Mesenchymal stem cell (in vitro differentiated cells and primary cell): Measurements from ENCODE around the gene RNF123.

Experiments
- DNase-seq: peaks from one replicate; pipeline ENCODE4 v3.0.0-alpha.2; 2013
- H2AFZ ChIP-seq: one replicate; pipeline ENCODE4 v1.6.1; 2013; ENCODE audit warnings: low read depth, mild to moderate bottlenecking, control low read depth, inconsistent platforms, low read length, moderate library complexity
- H2AK5ac ChIP-seq: 2 replicates; pipeline ENCODE4 v1.6.1; 2013; ENCODE audit warnings: low read length, moderate library complexity, mild to moderate bottlenecking, inconsistent platforms; ENCODE audit not compliant: severe bottlenecking
- H2BK120ac ChIP-seq: one replicate; pipeline ENCODE4 v1.6.1; 2013; ENCODE audit warnings: low read depth, mild to moderate bottlenecking, inconsistent platforms, low read length, moderate library complexity
- H2BK12ac ChIP-seq, 2 experiments: one replicate each; pipeline ENCODE4 v1.6.1; 2013; ENCODE audit warnings: inconsistent platforms in 2 of 2, low read length in 2 of 2, mild to moderate bottlenecking in 2 of 2, moderate library complexity in 2 of 2, control low read depth in 1 of 2
- H2BK15ac ChIP-seq: one replicate; pipeline ENCODE4 v1.6.1; 2013; ENCODE audit warnings: mild to moderate bottlenecking, low read depth, inconsistent platforms; ENCODE audit not compliant: poor library complexity, severe bottlenecking
- H2BK5ac ChIP-seq: 2 replicates; pipeline ENCODE4 v1.6.1; 2013; ENCODE audit warnings: low read depth, mild to moderate bottlenecking, low read length, control low read depth, inconsistent platforms; ENCODE audit not compliant: poor library complexity, severe bottlenecking
- H3K14ac ChIP-seq, 2 experiments: one replicate each; pipeline ENCODE4 v1.6.1; 2013; ENCODE audit warnings: inconsistent platforms in 2 of 2, low read length in 2 of 2, control low read depth in 1 of 2, mild to moderate bottlenecking in 1 of 2, moderate library complexity in 1 of 2
- H3K18ac ChIP-seq, 2 experiments: one replicate each; pipeline ENCODE4 v1.6.1; 2013; ENCODE audit warnings: inconsistent platforms in 2 of 2, low read length in 2 of 2, control low read depth in 1 of 2, low read depth in 1 of 2, mild to moderate bottlenecking in 1 of 2
- H3K23ac ChIP-seq, 2 experiments: one replicate each; pipeline ENCODE4 v1.6.1; 2013; ENCODE audit warnings: inconsistent platforms in 2 of 2, low read length in 2 of 2, mild to moderate bottlenecking in 2 of 2, moderate library complexity in 2 of 2, control low read depth in 1 of 2
- H3K27ac ChIP-seq: 2 replicates; pipeline ENCODE4 v1.5.1; 2013; ENCODE audit warnings: mild to moderate bottlenecking, moderate library complexity, low read length, control low read depth, inconsistent platforms; ENCODE audit not compliant: poor library complexity, severe bottlenecking
- H3K27me3 ChIP-seq, 2 experiments: 2 replicates each; pipeline versions ENCODE4 v1.6.1 to v1.7.0; 2013; ENCODE audit warnings: low read length in 2 of 2, mild to moderate bottlenecking in 2 of 2, moderate library complexity in 2 of 2, control low read depth in 1 of 2, inconsistent platforms in 1 of 2; ENCODE audit not compliant: control insufficient read depth in 1 of 2, insufficient read depth in 1 of 2
- H3K36me3 ChIP-seq, 2 experiments: 2 replicates each; pipeline versions ENCODE4 v1.6.1 to v1.7.0; 2013; ENCODE audit warnings: low read length in 2 of 2, control low read depth in 1 of 2, inconsistent platforms in 1 of 2, low read depth in 1 of 2, mild to moderate bottlenecking in 1 of 2; ENCODE audit not compliant: insufficient read depth in 2 of 2, control insufficient read depth in 1 of 2
- H3K4ac ChIP-seq, 2 experiments: one replicate each; pipeline ENCODE4 v1.6.1; 2013; ENCODE audit warnings: inconsistent platforms in 2 of 2, low read length in 2 of 2, mild to moderate bottlenecking in 2 of 2, moderate library complexity in 2 of 2, control low read depth in 1 of 2, low read depth in 1 of 2
- H3K4me1 ChIP-seq: 2 replicates; pipeline ENCODE4 v1.6.1; 2013; ENCODE audit warnings: low read depth, low read length, control low read depth; ENCODE audit not compliant: control insufficient read depth, insufficient read depth
- H3K4me2 ChIP-seq: 2 replicates; pipeline ENCODE4 v1.6.1; 2013; ENCODE audit warnings: low read length, mild to moderate bottlenecking, inconsistent platforms; ENCODE audit not compliant: poor library complexity, severe bottlenecking
- H3K4me3 ChIP-seq, 2 experiments: 2 replicates each; pipeline versions ENCODE4 v1.5.1 to v1.7.0; 2013; ENCODE audit warnings: low read length in 2 of 2, mild to moderate bottlenecking in 2 of 2, control low read depth in 1 of 2, low read depth in 1 of 2; ENCODE audit not compliant: insufficient read depth in 1 of 2
- H3K79me1 ChIP-seq: replicated peaks from 2 replicates; pipeline ENCODE4 v1.6.1; 2013; ENCODE audit warnings: mild to moderate bottlenecking, control low read depth, low read length, inconsistent platforms; ENCODE audit not compliant: poor library complexity, severe bottlenecking
- H3K9ac ChIP-seq: 2 replicates; pipeline ENCODE4 v1.7.0; 2013; ENCODE audit warnings: mild to moderate bottlenecking, low read length, moderate library complexity
- H3K9me3 ChIP-seq: 2 replicates; pipeline ENCODE4 v1.7.0; 2013; ENCODE audit warnings: mild to moderate bottlenecking, low read length; ENCODE audit not compliant: control insufficient read depth
- H4K8ac ChIP-seq: one replicate; pipeline ENCODE4 v1.6.1; 2013; ENCODE audit warnings: inconsistent platforms, mild to moderate bottlenecking, low read length, moderate library complexity
- H4K91ac ChIP-seq: one replicate; pipeline ENCODE4 v1.6.1; 2013; ENCODE audit warnings: mild to moderate bottlenecking, low read length, inconsistent platforms
- WGBS: methylation state at CpG from one replicate; pipeline ENCODE4 v1.1.7; 2013; ENCODE audit warnings: mixed read lengths; 5-methylcytosine and 5-hydroxymethylcytosine counted together

Gene RNF123

GRCh38 chr3:49725906-49726681 lies 36.7 kb downstream of the RNF123 start:
- Histone ChIP-seq H3K9me3 (no peaks in the 10 kb centered on the region), H3K4ac (no peak overlapping the region), H3K4me2 (no peak overlapping the region), H3K79me1 (peaks cover 37% of the 10 kb centered on the region), H4K91ac (no peak overlapping the region), H3K23ac (no peak overlapping the region), H4K8ac (no peak overlapping the region), H3K4me3 (no peak overlapping the region), H2BK15ac (no peak overlapping the region), H2BK5ac (no peak overlapping the region), H2BK120ac (no peak overlapping the region), H2AK5ac (no peak overlapping the region), H2BK12ac (no peak overlapping the region), H3K9ac (no peak overlapping the region), H3K14ac (no peak overlapping the region), H3K27ac (no peak overlapping the region), H3K36me3 (peaks cover 63 to 69% of the 10 kb centered on the region in 2 experiments), H2AFZ (no peak overlapping the region), H3K4me1 (peaks cover 24% of the 10 kb centered on the region), H3K27me3 (no peaks in the 10 kb centered on the region), H3K18ac (no peak overlapping the region)
- DNase-seq = no peak
- 96% methylated on average over 10 of the region's 11 CpGs for WGBS

GRCh38 chr3:49727154-49727923 lies 38.0 kb downstream of the RNF123 start:
- no peak overlapping the region for H2AFZ ChIP-seq
- H3K36me3 ChIP-seq = peaks cover 60 to 69% of the 10 kb centered on the region in 2 experiments
- no peak overlapping the region for H3K9ac ChIP-seq
- no peak overlapping the region for H4K91ac ChIP-seq
- H3K14ac ChIP-seq = no peak overlapping the region
- H4K8ac ChIP-seq = no peak overlapping the region
- H3K4me3 ChIP-seq = no peak overlapping the region
- no peaks in the 10 kb centered on the region for H3K9me3 ChIP-seq
- H3K23ac ChIP-seq = no peak overlapping the region
- no peak overlapping the region for H3K18ac ChIP-seq
- H2BK120ac ChIP-seq = no peak overlapping the region
- no peak overlapping the region for H3K27ac ChIP-seq
- H3K4ac ChIP-seq = no peak overlapping the region
- no peak overlapping the region for H2BK15ac ChIP-seq
- H3K4me1 ChIP-seq = peaks cover 16% of the 10 kb centered on the region
- no peak overlapping the region for H2BK5ac ChIP-seq
- H2AK5ac ChIP-seq = no peak overlapping the region
- no peak for DNase-seq
- no peaks in the 10 kb centered on the region for H3K27me3 ChIP-seq
- H3K79me1 ChIP-seq = peaks cover 36% of the 10 kb centered on the region
- no peak overlapping the region for H2BK12ac ChIP-seq
- WGBS = 96% methylated on average over 19 of the region's 19 CpGs
- H3K4me2 ChIP-seq = no peak overlapping the region

DNA sequence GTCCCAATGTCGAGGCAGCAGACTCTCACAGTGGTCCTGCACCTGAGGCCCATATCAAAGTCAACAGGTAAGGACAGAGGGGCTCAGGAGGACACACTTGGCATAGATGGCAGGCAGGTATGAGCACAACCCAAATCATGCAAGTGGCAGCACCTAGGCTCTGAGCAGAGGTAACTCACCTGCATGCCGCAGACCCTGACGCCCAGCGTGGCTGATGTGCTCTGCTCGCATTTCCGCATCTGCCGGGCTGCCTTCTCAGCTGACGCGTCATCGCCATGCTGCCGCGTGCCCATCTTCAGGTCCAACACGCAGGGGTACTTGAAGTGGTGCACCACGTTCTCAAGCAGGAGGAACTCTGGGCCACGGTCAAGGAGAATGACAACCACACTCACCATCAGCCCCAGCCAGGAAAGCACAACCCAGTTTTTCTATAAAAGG lies 38.6 kb downstream of the RNF123 start:
- no peak overlapping the region for H3K9ac ChIP-seq
- H3K14ac ChIP-seq = no peak overlapping the region
- no peak overlapping the region for H2AK5ac ChIP-seq
- H3K27me3 ChIP-seq = no peaks in the 10 kb centered on the region
- H3K23ac ChIP-seq = no peak overlapping the region
- no peak overlapping the region for H3K27ac ChIP-seq
- no peak overlapping the region for H3K4ac ChIP-seq
- H2BK5ac ChIP-seq = no peak overlapping the region
- no peaks in the 10 kb centered on the region for H3K9me3 ChIP-seq
- no peak overlapping the region for H3K4me3 ChIP-seq
- H2AFZ ChIP-seq = no peak overlapping the region
- peaks cover 10% of the 10 kb centered on the region for H3K4me1 ChIP-seq
- H3K18ac ChIP-seq = no peak overlapping the region
- H4K91ac ChIP-seq = no peak overlapping the region
- peaks cover 60 to 71% of the 10 kb centered on the region in 2 experiments for H3K36me3 ChIP-seq
- H3K4me2 ChIP-seq = no peak overlapping the region
- H2BK120ac ChIP-seq = no peak overlapping the region
- H2BK15ac ChIP-seq = no peak overlapping the region
- H4K8ac ChIP-seq = no peak overlapping the region
- no peak for DNase-seq
- 96% methylated on average over 15 of the region's 15 CpGs for WGBS
- no peak overlapping the region for H2BK12ac ChIP-seq
- H3K79me1 ChIP-seq = peaks cover 37% of the 10 kb centered on the region

DNA sequence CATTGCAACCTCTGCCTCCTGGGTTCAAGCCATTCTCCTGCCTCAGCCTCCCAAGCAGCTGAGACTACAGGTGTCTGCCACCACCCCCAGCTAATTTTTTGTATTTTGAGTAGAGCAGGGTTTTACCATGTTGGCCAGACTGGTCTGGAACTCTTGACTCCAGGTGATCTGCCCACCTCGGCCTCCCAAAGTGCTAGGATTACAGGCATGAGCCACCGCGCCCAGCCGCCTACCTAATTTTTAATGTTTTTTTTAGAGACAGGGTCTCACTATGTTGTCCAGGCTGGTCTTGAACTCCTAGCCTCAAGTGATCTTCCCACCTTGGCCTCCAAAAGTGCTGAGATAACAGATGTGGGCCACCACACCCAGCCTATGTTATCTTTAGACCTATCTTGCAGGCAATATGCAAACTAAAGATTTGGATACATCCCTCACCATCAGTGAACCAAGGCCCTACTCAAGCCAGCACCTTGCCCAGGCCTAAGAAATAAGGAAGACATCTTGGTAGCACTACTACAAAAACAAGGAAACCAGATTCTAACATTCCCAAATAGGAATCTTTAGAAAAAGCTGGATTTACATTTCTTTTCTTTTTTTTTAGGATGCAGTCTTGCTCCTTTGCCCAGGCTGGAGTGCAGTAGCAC lies 40.7 kb downstream of the RNF123 start:
- Histone ChIP-seq H2BK5ac (no peak overlapping the region), H4K91ac (no peak overlapping the region), H3K4me1 (no peaks in the 10 kb centered on the region), H2AK5ac (no peak overlapping the region), H3K27ac (no peak overlapping the region), H2BK12ac (no peak overlapping the region), H2BK15ac (no peak overlapping the region), H3K14ac (no peak overlapping the region), H3K9ac (no peak overlapping the region), H3K36me3 (peaks cover 61 to 87% of the 10 kb centered on the region in 2 experiments), H3K4me3 (no peak overlapping the region), H3K9me3 (no peaks in the 10 kb centered on the region), H2BK120ac (no peak overlapping the region), H3K4me2 (no peak overlapping the region), H3K79me1 (peaks cover 39% of the 10 kb centered on the region), H3K27me3 (no peaks in the 10 kb centered on the region), H3K18ac (no peak overlapping the region), H3K4ac (no peak overlapping the region), H3K23ac (no peak overlapping the region), H2AFZ (no peak overlapping the region), H4K8ac (no peak overlapping the region)
- DNase-seq = no peak
- WGBS = 100% methylated on average over 4 of the region's 4 CpGs
